Measurements from ENCODE around the gene IL1RAP.

The IL1RAP gene

DNA sequence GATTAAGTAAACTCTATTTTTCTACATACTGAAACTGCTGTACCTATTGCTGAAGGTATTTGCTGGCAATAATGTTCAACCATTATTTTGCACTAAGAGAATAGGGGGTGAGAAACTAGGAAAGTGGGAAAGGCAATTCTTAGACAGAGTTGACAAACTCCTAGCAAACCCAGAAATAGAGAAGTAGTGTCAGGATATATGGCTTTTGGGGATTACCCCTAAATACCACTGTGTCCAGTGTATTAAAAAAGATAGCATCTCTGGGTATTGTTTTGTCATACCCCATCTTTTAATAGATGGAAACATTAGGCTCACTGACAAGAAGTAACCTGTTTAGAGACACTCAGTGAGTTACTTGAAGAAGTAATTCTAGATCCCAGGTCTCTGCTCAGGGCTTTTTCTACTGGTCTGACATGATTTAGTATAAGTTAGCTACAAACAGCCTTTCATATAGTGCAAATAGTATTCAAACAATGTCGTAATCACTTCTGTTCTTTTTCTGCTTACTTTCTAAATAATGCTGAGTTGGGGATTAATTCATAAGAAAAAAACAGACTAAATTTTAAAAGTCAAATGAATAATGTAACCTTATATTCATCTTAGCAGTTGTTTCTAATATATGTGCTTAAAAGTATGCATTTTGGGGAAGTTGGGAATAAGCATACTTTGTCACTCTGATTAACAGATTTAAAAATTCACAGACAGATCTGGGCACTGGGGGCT is 107.2 kb downstream of the IL1RAP start:
- no peak for TF ChIP-seq EGR1 (IDR thresholded peaks at IDR 0.05)
- TF ChIP-seq, protein P1, sequence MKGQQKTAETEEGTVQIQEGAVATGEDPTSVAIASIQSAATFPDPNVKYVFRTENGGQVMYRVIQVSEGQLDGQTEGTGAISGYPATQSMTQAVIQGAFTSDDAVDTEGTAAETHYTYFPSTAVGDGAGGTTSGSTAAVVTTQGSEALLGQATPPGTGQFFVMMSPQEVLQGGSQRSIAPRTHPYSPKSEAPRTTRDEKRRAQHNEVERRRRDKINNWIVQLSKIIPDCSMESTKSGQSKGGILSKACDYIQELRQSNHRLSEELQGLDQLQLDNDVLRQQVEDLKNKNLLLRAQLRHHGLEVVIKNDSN (IDR thresholded peaks at IDR 0.05), result no peak

DNA sequence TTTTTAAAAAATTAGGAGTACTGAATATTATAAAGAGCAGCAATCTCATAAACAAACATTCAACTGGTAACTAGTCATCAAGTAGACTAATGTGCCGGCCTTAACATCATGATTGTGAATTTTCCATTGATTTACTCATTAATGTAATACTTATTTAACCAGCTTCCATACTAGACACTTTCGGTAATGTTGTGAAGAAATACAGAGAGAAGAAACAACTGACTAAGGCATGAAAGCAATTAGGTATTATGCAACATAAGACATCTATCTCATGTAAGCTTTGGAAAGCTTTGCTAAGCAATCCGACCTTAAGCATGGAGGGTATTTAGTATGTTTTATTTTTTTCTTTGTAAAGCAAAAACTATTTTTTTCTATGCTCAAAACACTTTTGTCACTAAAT is 108.0 kb downstream of the IL1RAP start:
- TF ChIP-seq NFIC (IDR thresholded peaks at IDR 0.05) (no peak), CEBPB (IDR thresholded peaks at IDR 0.05) (no peak), TCF12 (IDR thresholded peaks at IDR 0.05; ENCODE audit: low read depth) (no peak), YY1 (IDR thresholded peaks at IDR 0.05; ENCODE audit: low read depth) (no peak), EP300 (IDR thresholded peaks at IDR 0.05; ENCODE audit: borderline replicate concordance) (no peak), EGR1 (IDR thresholded peaks at IDR 0.05) (no peak), TEAD4 (IDR thresholded peaks at IDR 0.05) (no peak), FOXM1 (IDR thresholded peaks at IDR 0.05; ENCODE audit: borderline replicate concordance, low read depth) (no peak), RAD21 (IDR thresholded peaks at IDR 0.05; ENCODE audit: low read depth) (no peak), CREB1 (IDR thresholded peaks at IDR 0.05; ENCODE audit: low read depth) (no peak), TAF1 (IDR thresholded peaks at IDR 0.05; ENCODE audit: low read depth) (no peak), ZBTB7A (IDR thresholded peaks at IDR 0.05; ENCODE audit: low read depth) (no peak)
- TF ChIP-seq, protein P2, sequence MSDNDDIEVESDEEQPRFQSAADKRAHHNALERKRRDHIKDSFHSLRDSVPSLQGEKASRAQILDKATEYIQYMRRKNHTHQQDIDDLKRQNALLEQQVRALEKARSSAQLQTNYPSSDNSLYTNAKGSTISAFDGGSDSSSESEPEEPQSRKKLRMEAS (IDR thresholded peaks at IDR 0.05), result no peak
- TF ChIP-seq, protein P1 (IDR thresholded peaks at IDR 0.05), result no peak
- TF ChIP-seq, protein P3, sequence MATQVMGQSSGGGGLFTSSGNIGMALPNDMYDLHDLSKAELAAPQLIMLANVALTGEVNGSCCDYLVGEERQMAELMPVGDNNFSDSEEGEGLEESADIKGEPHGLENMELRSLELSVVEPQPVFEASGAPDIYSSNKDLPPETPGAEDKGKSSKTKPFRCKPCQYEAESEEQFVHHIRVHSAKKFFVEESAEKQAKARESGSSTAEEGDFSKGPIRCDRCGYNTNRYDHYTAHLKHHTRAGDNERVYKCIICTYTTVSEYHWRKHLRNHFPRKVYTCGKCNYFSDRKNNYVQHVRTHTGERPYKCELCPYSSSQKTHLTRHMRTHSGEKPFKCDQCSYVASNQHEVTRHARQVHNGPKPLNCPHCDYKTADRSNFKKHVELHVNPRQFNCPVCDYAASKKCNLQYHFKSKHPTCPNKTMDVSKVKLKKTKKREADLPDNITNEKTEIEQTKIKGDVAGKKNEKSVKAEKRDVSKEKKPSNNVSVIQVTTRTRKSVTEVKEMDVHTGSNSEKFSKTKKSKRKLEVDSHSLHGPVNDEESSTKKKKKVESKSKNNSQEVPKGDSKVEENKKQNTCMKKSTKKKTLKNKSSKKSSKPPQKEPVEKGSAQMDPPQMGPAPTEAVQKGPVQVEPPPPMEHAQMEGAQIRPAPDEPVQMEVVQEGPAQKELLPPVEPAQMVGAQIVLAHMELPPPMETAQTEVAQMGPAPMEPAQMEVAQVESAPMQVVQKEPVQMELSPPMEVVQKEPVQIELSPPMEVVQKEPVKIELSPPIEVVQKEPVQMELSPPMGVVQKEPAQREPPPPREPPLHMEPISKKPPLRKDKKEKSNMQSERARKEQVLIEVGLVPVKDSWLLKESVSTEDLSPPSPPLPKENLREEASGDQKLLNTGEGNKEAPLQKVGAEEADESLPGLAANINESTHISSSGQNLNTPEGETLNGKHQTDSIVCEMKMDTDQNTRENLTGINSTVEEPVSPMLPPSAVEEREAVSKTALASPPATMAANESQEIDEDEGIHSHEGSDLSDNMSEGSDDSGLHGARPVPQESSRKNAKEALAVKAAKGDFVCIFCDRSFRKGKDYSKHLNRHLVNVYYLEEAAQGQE (IDR thresholded peaks at IDR 0.05; ENCODE audit: low read depth), result no peak

DNA sequence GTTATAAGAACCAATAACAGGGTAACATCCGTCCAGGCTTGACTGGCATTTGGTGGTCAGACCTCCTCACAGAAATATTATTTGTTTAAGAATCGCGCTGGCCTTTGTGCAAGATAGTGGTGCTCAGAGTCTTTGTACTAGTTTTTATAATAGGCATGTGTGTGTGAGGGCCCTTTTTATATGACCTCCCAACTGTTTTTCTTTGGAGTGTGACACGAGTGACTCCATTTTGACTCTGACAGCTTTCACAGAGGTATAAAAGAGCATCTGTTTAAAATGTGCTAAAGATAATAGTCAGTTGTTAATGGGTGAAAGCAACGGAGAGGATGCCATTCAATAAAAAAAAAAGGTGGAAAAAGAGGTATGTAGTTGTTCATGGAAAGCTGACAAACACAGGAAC is 110.4 kb downstream of the IL1RAP start:
- TF ChIP-seq, protein P1 (IDR thresholded peaks at IDR 0.05), result no peak
- TF ChIP-seq, protein P3 (IDR thresholded peaks at IDR 0.05; ENCODE audit: low read depth), result no peak
- no peak for TF ChIP-seq FOXM1 (IDR thresholded peaks at IDR 0.05; ENCODE audit: borderline replicate concordance, low read depth)
- TF ChIP-seq, protein P2 (IDR thresholded peaks at IDR 0.05), result no peak
- no peak for TF ChIP-seq TEAD4 (IDR thresholded peaks at IDR 0.05)
- TF ChIP-seq CEBPB (IDR thresholded peaks at IDR 0.05), result no peak
- TF ChIP-seq TCF12 (IDR thresholded peaks at IDR 0.05; ENCODE audit: low read depth), result no peak
- TF ChIP-seq ZBTB7A (IDR thresholded peaks at IDR 0.05; ENCODE audit: low read depth), result no peak
- no peak for TF ChIP-seq CREB1 (IDR thresholded peaks at IDR 0.05; ENCODE audit: low read depth)
- TF ChIP-seq RAD21 (IDR thresholded peaks at IDR 0.05; ENCODE audit: low read depth), result no peak
- TF ChIP-seq EGR1 (IDR thresholded peaks at IDR 0.05), result no peak
- TF ChIP-seq TAF1 (IDR thresholded peaks at IDR 0.05; ENCODE audit: low read depth), result no peak
- no peak for TF ChIP-seq YY1 (IDR thresholded peaks at IDR 0.05; ENCODE audit: low read depth)
- TF ChIP-seq NFIC (IDR thresholded peaks at IDR 0.05), result no peak
- no peak for TF ChIP-seq EP300 (IDR thresholded peaks at IDR 0.05; ENCODE audit: borderline replicate concordance)

DNA sequence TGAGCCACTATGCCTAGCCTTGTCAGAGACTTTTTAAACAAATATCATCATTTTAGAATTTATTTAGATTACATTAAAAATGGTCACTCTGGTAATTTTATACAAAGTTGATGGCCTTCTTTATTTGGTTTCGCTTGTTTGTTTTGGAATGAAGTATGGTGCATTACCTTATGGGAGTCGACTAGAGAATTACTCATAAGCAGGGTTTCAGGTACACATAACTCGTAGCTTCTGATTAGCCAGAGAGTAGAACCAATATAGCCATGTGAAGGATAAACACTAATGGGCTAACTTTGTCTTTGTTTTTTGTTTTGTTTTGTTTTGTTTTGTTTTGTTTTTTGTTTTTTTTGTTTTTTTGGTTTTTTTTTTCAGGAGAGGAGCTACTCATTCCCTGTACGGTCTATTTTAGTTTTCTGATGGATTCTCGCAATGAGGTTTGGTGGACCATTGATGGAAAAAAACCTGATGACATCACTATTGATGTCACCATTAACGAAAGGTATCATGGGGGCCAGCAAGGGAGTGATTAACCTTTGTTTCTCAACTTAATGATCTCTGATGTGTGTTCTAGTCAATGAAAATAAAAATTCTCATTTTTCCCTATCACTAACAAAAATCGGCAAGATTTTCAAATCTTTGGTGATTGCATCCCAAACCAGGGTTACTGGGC is 113.2 kb downstream of the IL1RAP start:
- TF ChIP-seq YY1 (IDR thresholded peaks at IDR 0.05; ENCODE audit: low read depth) (no peak), RAD21 (IDR thresholded peaks at IDR 0.05; ENCODE audit: low read depth) (no peak), EP300 (IDR thresholded peaks at IDR 0.05; ENCODE audit: borderline replicate concordance) (no peak), EGR1 (IDR thresholded peaks at IDR 0.05) (no peak), CREB1 (IDR thresholded peaks at IDR 0.05; ENCODE audit: low read depth) (no peak), TAF1 (IDR thresholded peaks at IDR 0.05; ENCODE audit: low read depth) (no peak), CEBPB (IDR thresholded peaks at IDR 0.05) (no peak), NFIC (IDR thresholded peaks at IDR 0.05) (no peak), FOXM1 (IDR thresholded peaks at IDR 0.05; ENCODE audit: borderline replicate concordance, low read depth) (no peak), TCF12 (IDR thresholded peaks at IDR 0.05; ENCODE audit: low read depth) (no peak), TEAD4 (IDR thresholded peaks at IDR 0.05) (no peak), ZBTB7A (IDR thresholded peaks at IDR 0.05; ENCODE audit: low read depth) (no peak)
- TF ChIP-seq, protein P3 (IDR thresholded peaks at IDR 0.05; ENCODE audit: low read depth), result no peak
- TF ChIP-seq, protein P1 (IDR thresholded peaks at IDR 0.05), result no peak
- TF ChIP-seq, protein P2 (IDR thresholded peaks at IDR 0.05), result no peak

Data from Ishikawa (cell line).